Right cardiac atrium (tissue), 5 donors: ENCODE data around the gene RAB1A. TPM values are rescaled to one million over a fixed set of nuclear protein-coding genes. Genes with fewer than 3 reads are reported as not detected.

Experiments
- ATAC-seq, 2 donors: fragments of 200-7000 bp; cut with Tn5 transposase; one replicate each; pipeline versions ENCODE4 v1.8.0 to v1.9.1; 2020; ENCODE audit warnings: moderate library complexity in 2 of 2, mild to moderate bottlenecking in 1 of 2
- DNase-seq, 3 donors: peaks; one replicate each; pipeline ENCODE4 v3.0.0-alpha.2; 2020
- H3K27ac ChIP-seq: one replicate; pipeline ENCODE4 v1.5.1; 2013; ENCODE audit warnings: mild to moderate bottlenecking, low read length, control low read depth, moderate library complexity
- H3K27me3 ChIP-seq: one replicate; pipeline ENCODE4 v1.6.1; 2013; ENCODE audit not compliant: control insufficient read depth, insufficient read depth
- H3K4me1 ChIP-seq: one replicate; pipeline ENCODE4 v1.6.1; 2013; ENCODE audit warnings: low read length; ENCODE audit not compliant: control insufficient read depth, insufficient read depth
- H3K4me3 ChIP-seq: one replicate; pipeline ENCODE4 v1.5.1; 2013; ENCODE audit warnings: low read length, control low read depth
- H3K9me3 ChIP-seq: one replicate; pipeline ENCODE4 v1.6.1; 2013; ENCODE audit warnings: low read length; ENCODE audit not compliant: control insufficient read depth
- WGBS: extraction: QIAGEN DNeasy Blood & Tissue Kit; methylation state at CpG from one replicate; pipeline ENCODE4 v1.1.7; 2013; 5-methylcytosine and 5-hydroxymethylcytosine counted together
- intact Hi-C, 4 donors: fragments of 100-400 bp; cut with DNase I; formaldehyde crosslinking; loops; one replicate each; pipeline versions ENCODE4 v1.11.0 to v1.14.0; 2022 to 2023
- polyA plus RNA-seq: library from polyadenylated mRNA; stranded (reverse); fragments of 200-250 nt; gene quantifications from one replicate; pipeline ENCODE4 v1.2.3, GENCODE V29; 2013
- total RNA-seq, 4 donors: library from RNA; stranded (reverse); fragmentation: NEBNext Ultra II Directional; extraction: Animal tissue kit (Norgen Biotek cat#: 25700); gene quantifications; one replicate each; pipeline ENCODE4 v1.2.1, GENCODE V29; 2021
- donor health status: healthy with polysubstance abuse.
- donor health status: DM: no; HTN: yes; CAD: no.
- donor health status: DM: no; HTN: no; CAD: no.
- donor health status: DM: no; HTN: yes; CAD: no; lungs with severe emphysema.
- donor health status: DM: yes; HTN: yes; CAD: no.

The RAB1A gene
- total and polyA plus RNA-seq, 5 donors = 118 to 157 (median 137) TPM

DNA sequence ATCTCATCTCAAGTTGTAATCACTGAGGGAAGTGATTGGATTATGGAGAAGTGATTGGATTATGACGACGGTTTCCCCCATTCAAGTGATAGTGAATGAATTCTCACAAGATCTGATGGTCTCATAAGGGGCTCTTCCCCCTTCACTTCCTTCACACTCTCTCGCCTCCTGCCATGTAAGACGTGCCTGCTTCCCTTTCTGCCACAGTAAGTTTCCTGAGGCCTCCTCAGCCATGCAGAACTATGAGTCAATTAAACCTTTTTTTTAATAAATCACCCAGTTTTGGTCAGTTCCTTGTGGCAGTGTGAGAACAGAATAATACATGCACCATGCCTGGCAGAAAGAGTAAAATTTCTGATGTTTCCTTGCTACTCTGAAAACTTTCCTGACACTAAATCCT is 37.1 kb downstream of the RAB1A start:
- WGBS = 86% methylated on average over 4 of the region's 4 CpGs
- intact Hi-C loops = no loop called here

DNA sequence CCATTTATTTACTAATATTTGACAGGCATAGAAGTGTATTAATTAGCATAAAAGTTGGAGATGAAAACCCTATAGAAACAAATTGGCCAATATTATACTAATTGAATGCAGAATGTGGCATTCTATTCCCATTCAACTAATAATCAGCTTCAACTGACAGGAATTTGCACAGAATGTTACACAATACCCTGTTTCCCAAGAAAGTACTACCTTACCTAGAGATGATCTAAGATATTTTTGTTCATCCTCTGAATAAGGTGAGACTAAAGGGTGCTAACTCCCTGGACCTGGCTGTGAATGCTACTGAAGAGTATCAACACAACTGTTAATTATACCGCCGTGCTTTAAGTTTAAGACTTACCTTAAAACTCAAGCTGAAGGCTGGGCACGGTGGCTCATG is 44.8 kb downstream of the RAB1A start:
- H3K27ac ChIP-seq = no peak overlapping the region
- DNase-seq (no peak), ATAC-seq (no peak)
- 96% methylated on average over 3 of the region's 3 CpGs for WGBS
- H3K4me3 ChIP-seq = no peak overlapping the region
- no peaks in the 10 kb centered on the region for H3K9me3 ChIP-seq
- intact Hi-C loops = no loop called here
- no peaks in the 10 kb centered on the region for H3K27me3 ChIP-seq
- H3K4me1 ChIP-seq = peaks cover 3% of the 10 kb centered on the region

More for the DNA sequence above, 37.1 kb downstream of the RAB1A start:
- Histone ChIP-seq H3K27me3 (no peaks in the 10 kb centered on the region), H3K4me3 (no peak overlapping the region), H3K9me3 (no peaks in the 10 kb centered on the region), H3K27ac (no peak overlapping the region), H3K4me1 (peaks cover 2% of the 10 kb centered on the region)
- ATAC-seq (no peak), DNase-seq (no peak)

DNA sequence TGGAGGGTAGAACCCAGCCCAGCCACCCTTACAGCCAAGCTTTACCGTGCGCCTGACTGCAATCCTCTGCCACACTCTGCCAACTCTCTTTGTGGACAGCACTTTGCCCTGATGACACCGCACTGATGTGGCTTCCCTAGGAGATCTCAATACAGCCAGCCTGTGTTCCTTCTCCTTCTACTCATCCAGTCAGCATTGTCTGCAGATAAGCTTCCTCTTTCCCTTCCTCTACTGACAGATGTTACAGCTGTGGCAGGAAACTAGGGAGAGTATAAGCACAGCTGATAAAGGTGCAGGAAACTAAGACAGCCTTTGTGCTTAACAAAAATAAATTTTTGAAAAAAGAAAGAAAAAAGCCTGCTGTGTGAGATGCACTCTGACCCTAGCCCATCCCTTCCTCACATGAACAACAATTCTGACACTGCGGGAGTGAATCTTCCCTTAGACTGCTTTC is 48.6 kb downstream of the RAB1A start:
- Histone ChIP-seq H3K4me1 (peaks cover 4% of the 10 kb centered on the region), H3K27me3 (no peaks in the 10 kb centered on the region), H3K9me3 (no peaks in the 10 kb centered on the region), H3K4me3 (no peak overlapping the region), H3K27ac (peak overlapping the region; percentile 40)
- 45% methylated on average over 4 of the region's 4 CpGs for WGBS
- DNase-seq = no peak
- ATAC-seq = peak; percentile 72 to 78
- intact Hi-C loops = no loop called here

DNA sequence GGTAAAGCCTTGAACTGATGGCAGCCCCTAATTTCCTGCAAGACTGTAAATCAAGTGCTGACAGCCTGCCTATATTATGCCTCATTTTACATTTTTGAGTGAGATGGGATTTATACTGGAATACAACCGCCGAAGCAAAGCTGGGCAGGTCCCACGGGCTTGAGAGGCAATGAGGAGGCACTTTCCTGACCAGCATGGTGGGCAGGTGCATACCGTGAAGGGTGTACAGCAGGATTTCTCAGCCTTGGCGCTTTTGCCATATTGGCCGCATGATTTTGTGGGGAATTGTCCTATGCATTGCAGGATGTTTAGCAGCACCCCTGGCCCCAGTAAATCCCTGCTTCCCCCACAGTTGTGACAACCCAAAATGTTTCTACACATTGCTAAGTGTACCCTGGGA is 50.9 kb downstream of the RAB1A start:
- DNase-seq (peak in 1 of 3 donors; percentile 6), ATAC-seq (no peak)
- Histone ChIP-seq H3K4me1 (peaks cover 10% of the 10 kb centered on the region), H3K27me3 (no peaks in the 10 kb centered on the region), H3K9me3 (no peaks in the 10 kb centered on the region), H3K27ac (no peak overlapping the region), H3K4me3 (no peak overlapping the region)
- intact Hi-C loops = loop anchor here in 1 of 4 donors (10.0 kb wide), 1 partner anchor 46 kb away; no protein-coding TSS in a partner anchor
- WGBS = 94% methylated on average over 6 of the region's 6 CpGs

DNA sequence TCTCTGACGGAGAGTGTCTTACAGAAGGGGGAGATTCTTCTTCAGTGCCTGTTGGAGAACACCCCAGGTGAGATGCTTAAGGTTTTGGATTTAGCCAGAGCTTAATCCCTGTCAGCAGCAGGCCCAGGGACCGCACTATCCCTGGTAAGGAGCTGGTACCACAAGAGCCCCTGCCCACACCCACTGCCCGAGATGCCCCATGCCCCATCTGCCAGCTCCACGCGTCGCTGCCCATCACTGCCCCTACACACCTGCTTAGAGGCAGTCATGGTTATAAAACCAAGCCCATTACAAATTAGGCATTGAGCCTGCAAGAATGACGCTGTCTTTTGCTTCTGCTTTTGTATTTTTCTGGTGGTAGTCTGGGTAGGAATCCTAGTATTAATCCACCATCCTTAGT is 52.0 kb downstream of the RAB1A start:
- H3K9me3 ChIP-seq = no peaks in the 10 kb centered on the region
- ATAC-seq (no peak), DNase-seq (peak in 1 of 3 donors; percentile 41)
- intact Hi-C loops = loop anchor here in 1 of 4 donors (10.0 kb wide), 1 partner anchor 47 kb away; no protein-coding TSS in a partner anchor
- no peaks in the 10 kb centered on the region for H3K27me3 ChIP-seq
- H3K4me1 ChIP-seq = peaks cover 10% of the 10 kb centered on the region
- no peak overlapping the region for H3K4me3 ChIP-seq
- WGBS = 95% methylated on average over 7 of the region's 7 CpGs
- H3K27ac ChIP-seq = no peak overlapping the region

DNA sequence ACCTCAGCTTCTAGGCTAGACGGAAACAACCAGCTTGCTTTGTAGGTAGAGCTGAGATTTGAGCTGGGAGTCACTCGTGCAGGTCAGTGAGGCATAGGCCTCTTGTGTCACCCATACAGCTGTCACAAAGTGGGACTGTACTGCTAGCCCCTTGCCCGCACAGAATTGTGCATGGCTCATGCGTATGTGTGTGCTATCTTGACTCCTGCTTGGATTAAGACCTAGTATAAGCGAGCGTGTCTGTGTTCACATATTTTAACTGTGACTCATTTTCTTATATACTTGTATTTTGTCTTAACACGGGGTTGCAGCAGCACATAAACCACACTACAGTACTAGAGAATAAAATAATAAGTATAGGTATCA is 53.6 kb downstream of the RAB1A start:
- Histone ChIP-seq H3K4me3 (no peak overlapping the region), H3K27me3 (no peaks in the 10 kb centered on the region), H3K9me3 (no peaks in the 10 kb centered on the region), H3K4me1 (peaks cover 7% of the 10 kb centered on the region), H3K27ac (peak overlapping the region; percentile 13)
- 54% methylated on average over 7 of the region's 7 CpGs for WGBS
- intact Hi-C loops = loop anchor here in 1 of 4 donors (10.0 kb wide), 1 partner anchor 48 kb away; no protein-coding TSS in a partner anchor
- DNase-seq (no peak), ATAC-seq (peak in 1 of 2 donors; percentile 5)

DNA sequence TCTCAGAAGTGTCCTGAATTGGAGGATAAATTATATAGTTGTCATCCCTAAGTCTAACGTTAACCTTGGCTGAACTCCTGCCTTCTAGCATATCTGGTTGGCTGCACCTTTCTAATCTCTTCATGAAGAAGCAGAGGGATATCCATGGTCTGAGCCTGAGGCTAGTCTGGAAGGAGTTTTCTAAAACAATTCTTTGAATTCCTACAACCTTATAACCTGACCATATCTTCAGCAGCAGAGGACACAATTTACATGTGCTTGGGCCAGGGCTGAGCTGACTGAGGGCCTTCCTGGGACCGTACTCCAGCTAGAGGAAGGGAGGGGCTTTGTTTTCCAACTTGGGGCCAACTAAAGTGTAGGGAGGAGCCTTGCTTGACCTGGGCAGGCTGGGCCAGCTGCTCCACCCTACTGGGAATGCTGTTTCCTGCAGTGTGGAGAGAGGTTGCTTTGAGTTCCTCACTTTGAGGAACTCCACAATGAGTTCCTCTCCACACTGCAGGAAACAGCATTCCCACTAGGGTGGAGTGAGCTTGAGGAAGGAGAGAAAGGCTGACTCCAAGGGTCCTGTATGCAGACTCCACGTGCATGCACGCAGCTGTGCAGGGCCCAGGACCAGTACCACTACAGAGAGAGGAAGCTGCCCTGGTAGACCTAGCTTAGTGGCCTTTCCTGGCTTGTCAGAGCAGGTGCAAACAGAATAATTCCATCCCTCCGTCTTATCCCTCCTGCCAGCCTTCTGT is 54.1 kb downstream of the RAB1A start:
- 33% methylated on average over 5 of the region's 5 CpGs for WGBS
- no peaks in the 10 kb centered on the region for H3K27me3 ChIP-seq
- H3K27ac ChIP-seq = peak overlapping the region; percentile 13
- intact Hi-C loops = loop anchor here in 1 of 4 donors (10.0 kb wide), 1 partner anchor 49 kb away; no protein-coding TSS in a partner anchor
- peak; percentile 79 to 92 for ATAC-seq
- H3K4me3 ChIP-seq = no peak overlapping the region
- DNase-seq = peak; percentile 69 to 81 (median 74)
- H3K4me1 ChIP-seq = peaks cover 7% of the 10 kb centered on the region
- no peaks in the 10 kb centered on the region for H3K9me3 ChIP-seq

DNA sequence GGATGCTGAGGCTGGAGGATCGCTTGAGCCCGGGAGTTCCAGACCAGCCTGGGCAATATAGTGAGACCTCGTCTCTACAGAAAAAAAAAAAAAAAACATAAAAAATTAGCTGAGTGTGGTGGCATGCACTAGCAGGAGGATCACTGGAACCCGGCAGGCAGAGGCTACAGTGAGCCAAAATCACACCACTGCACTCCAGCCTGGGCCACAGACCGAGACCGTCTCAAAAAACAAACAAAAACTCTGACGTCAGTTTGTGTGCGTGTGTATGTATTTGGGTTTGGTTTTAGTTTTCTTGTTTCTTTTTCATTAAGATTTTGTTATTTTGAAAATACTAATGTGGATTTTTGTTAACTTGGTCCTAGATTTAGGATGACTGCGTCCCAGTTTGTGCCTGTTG is 54.7 kb downstream of the RAB1A start:
- peak in 1 of 3 donors; percentile 60 for DNase-seq
- 61% methylated on average over 9 of the region's 9 CpGs for WGBS
- intact Hi-C loops = loop anchor here in 1 of 4 donors (10.0 kb wide), 1 partner anchor 50 kb away; no protein-coding TSS in a partner anchor
- H3K27ac ChIP-seq = no peak overlapping the region
- ATAC-seq = peak in 1 of 2 donors; percentile 15
- H3K27me3 ChIP-seq = no peaks in the 10 kb centered on the region
- no peak overlapping the region for H3K4me3 ChIP-seq
- H3K4me1 ChIP-seq = peaks cover 12% of the 10 kb centered on the region
- no peaks in the 10 kb centered on the region for H3K9me3 ChIP-seq

DNA sequence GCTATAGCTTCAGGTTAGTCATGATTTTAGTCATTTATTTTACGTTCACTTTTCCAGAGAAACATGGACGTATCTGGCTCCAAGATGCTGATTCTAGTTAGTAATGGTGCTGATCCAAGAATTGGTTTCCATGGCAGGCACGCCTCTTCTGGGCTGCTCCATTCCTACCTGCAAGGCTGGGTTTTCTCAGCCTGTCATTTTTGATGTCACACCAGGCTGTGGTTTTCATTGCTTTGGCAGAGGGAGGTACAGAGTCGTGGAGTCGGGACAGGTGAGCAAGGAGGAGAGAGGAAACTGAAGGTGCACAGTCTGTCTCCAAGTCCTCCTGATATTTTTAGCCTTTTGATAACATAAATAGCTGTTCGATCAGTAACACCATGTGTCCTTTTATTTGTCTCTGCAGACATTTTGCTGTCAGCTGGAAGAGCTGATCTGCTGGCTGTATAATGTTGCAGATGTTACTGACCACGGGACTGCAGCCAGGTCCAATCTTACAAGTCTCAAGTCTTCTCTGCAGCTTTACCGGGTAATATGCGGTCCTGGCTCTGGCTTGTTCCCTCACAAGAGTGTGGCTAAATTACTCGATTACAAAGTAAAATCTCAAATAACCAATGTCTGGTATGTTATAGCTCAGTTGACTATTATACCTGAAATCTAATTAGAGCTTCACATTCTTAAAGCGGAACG is 55.9 kb downstream of the RAB1A start:
- intact Hi-C loops = loop anchor here in 2 of 4 donors (5.0 to 10.0 kb wide), 2 partner anchors 51 to 113 kb away; no protein-coding TSS in a partner anchor
- WGBS = 68% methylated on average over 12 of the region's 12 CpGs

DNA sequence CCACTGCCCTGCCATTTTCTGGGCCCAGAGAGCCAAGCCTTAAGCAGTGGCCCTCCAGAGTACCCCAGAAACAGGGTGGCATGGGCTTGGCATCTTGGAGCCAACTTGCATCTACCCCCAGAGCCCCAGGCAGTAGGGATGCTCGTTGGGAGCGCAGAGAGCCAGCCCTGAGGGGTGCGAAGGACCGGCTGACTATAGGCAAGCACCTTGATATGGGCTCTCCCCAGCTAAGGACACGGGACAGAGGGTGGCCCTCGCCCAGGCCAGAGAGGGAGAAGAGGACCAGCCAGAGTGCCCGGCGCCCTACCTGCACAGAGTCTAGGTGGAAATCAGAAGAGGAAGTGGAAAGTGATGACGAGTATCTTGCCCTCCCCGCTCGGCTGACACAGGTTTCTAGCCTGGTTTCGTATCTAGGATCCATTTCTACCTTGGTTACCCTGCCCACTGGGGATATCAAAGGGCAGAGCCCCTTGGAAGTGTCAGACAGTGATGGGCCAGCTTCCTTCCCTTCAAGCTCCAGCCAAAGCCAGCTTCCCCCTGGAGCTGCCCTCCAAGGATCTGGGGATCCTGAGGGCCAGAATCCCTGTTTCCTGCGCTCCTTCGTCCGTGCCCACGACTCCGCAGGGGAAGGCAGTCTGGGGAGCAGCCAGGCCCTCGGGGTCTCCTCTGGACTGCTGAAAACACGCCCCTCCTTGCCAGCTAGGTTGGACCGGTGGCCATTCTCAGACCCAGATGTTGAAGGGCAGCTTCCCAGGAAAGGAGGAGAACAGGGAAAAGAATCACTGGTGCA is 57.5 kb downstream of the RAB1A start:
- H3K9me3 ChIP-seq = no peaks in the 10 kb centered on the region
- H3K27me3 ChIP-seq = no peaks in the 10 kb centered on the region
- ATAC-seq = no peak
- 89% methylated on average over 20 of the region's 20 CpGs for WGBS
- H3K4me3 ChIP-seq = no peak overlapping the region
- peaks cover 29% of the 10 kb centered on the region for H3K4me1 ChIP-seq
- H3K27ac ChIP-seq = no peak overlapping the region
- intact Hi-C loops = loop anchor here in 2 of 4 donors (5.0 to 10.0 kb wide), 2 partner anchors 52 to 115 kb away; no protein-coding TSS in a partner anchor
- peak in 1 of 3 donors; percentile 43 for DNase-seq

More for the DNA sequence above, 55.9 kb downstream of the RAB1A start:
- Histone ChIP-seq H3K9me3 (no peaks in the 10 kb centered on the region), H3K27me3 (no peaks in the 10 kb centered on the region), H3K4me3 (no peak overlapping the region), H3K4me1 (peaks cover 19% of the 10 kb centered on the region), H3K27ac (no peak overlapping the region)
- ATAC-seq = no peak
- no peak for DNase-seq
